Panc1 (cell line): ENCODE results near the gene RGS5.

ENCODE experiments used
- CTCF ChIP-seq: fragments of 450-650 bp; IDR thresholded peaks from 2 replicates; pipeline ENCODE4 v1.5.1; 2017; ENCODE audit warnings: mild to moderate bottlenecking
- POLR2AphosphoS5 ChIP-seq: IDR thresholded peaks from 2 replicates; pipeline ENCODE4 v1.6.1; 2012; ENCODE audit warnings: mild to moderate bottlenecking, low read depth, low read length, moderate library complexity
- REST ChIP-seq, 2 experiments: IDR thresholded peaks; 2 replicates each; pipeline ENCODE4 v1.6.1; 2011 to 2012; ENCODE audit warnings: low read depth in 2 of 2, control low read depth in 1 of 2, low read length in 1 of 2, mild to moderate bottlenecking in 1 of 2, moderate library complexity in 1 of 2; ENCODE audit not compliant: insufficient read depth in 1 of 2
- TCF7L2 ChIP-seq: IDR thresholded peaks from 2 replicates; pipeline ENCODE4 v1.6.1; 2011; ENCODE audit warnings: mild to moderate bottlenecking, low read depth, low read length, inconsistent platforms

GRCh38 chr1:163163163-163163562 lies 39.6 kb downstream of the RGS5 start:
- TF ChIP-seq CTCF (no peak), POLR2AphosphoS5 (no peak), REST (IDR thresholded peaks at IDR 0.05; ENCODE audit: insufficient read depth in 1 of 2, low read depth in 2 of 2, low read length in 1 of 2) (no peak), TCF7L2 (no peak)
